ENCODE data around the gene MSANTD3.

GRCh38 chr9:100474082-100474923, 47.4 kb downstream of the MSANTD3 start:
- TF ChIP-seq CTCF (IDR thresholded peaks at IDR 0.05; ENCODE audit: low read depth, low read length, missing input control) (no peak), EGR1 (IDR thresholded peaks at IDR 0.05; ENCODE audit: low read depth in 2 of 2) (no peak), MAX (IDR thresholded peaks at IDR 0.05) (no peak), TAF1 (conservative IDR thresholded peaks at IDR 0.05) (no peak), SP1 (IDR thresholded peaks at IDR 0.05) (no peak), RAD21 (IDR thresholded peaks at IDR 0.05) (no peak)
